ENCODE results near the gene ARPP21. TPM values are rescaled to one million over a fixed set of nuclear protein-coding genes. Genes with fewer than 3 reads are reported as not detected.

ARPP21 gene
- total RNA-seq, 6 experiments from 2014 or later = not detected

DNA sequence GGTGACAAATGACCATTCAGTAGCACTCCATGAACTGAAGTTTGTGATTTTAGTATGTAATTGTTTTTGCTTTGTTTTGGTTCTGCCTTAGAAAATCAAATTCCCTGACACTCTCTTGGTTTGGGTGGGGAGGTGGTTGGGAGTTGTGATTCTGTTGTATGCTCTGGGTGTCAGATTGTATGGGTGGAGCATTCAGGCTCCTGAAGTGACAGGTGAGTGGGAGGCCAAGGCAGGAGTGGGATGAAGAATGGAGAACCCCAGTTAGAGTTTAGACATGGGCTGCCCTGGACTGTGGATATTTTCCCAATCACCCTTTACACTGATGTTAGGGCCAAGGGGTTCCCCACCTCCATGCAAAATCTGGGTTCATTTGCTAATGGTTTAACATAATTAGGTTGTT lies 83.6 kb downstream of the ARPP21 start:
- TF ChIP-seq CTCF (IDR thresholded peaks at IDR 0.05) = no peak
- peaks cover 16% of the 10 kb centered on the region for H3K9me3 Mint-ChIP-seq
- DNase-seq = no peak
- H3K36me3 Mint-ChIP-seq (ENCODE audit: low read depth) = no peaks in the 10 kb centered on the region
- H3K4me3 Mint-ChIP-seq = no peak overlapping the region
- no peaks in the 10 kb centered on the region for H3K4me1 Mint-ChIP-seq (ENCODE audit: low read depth)
- H3K27ac Mint-ChIP-seq = no peak overlapping the region
- no peaks in the 10 kb centered on the region; the same call in 1 of the 2 replicates for H3K27me3 Mint-ChIP-seq (ENCODE audit: insufficient read depth)

DNA sequence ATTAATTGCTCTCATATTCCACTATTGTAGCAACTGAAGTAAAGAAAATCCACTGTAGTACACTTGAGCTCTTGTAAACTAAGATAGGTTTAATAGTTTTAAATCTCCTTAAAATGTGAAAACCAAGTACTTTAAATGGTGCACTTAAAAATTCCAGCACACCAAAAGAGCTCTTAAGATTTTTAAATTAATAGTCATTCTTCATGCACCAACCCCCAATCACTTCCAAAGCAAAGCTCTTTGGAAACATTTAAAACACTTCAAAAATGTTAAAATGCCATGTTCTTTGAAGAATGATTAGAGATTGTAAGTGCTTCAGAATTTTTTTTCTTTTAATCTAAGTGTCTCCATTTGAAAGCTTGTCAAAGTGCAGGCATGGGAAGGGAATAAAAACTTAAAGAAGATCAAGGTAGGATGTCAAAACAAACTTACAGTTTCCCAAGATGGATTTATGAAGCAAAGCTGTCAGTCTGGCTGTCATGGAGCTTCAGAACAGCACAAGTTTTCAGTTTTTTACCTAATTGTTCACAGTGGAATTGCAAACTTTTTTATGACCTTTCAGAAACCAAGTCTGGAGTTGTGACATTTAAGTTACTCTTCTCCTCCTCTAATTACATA lies 84.3 kb downstream of the ARPP21 start:
- Mint-ChIP-seq H3K36me3 (ENCODE audit: low read depth) (no peaks in the 10 kb centered on the region), H3K4me3 (no peak overlapping the region), H3K27ac (no peak overlapping the region), H3K27me3 (ENCODE audit: insufficient read depth) (no peaks in the 10 kb centered on the region; the same call in 1 of the 2 replicates), H3K9me3 (peaks cover 22% of the 10 kb centered on the region), H3K4me1 (ENCODE audit: low read depth) (no peaks in the 10 kb centered on the region)
- no peak for DNase-seq
- TF ChIP-seq CTCF (IDR thresholded peaks at IDR 0.05) = no peak

DNA sequence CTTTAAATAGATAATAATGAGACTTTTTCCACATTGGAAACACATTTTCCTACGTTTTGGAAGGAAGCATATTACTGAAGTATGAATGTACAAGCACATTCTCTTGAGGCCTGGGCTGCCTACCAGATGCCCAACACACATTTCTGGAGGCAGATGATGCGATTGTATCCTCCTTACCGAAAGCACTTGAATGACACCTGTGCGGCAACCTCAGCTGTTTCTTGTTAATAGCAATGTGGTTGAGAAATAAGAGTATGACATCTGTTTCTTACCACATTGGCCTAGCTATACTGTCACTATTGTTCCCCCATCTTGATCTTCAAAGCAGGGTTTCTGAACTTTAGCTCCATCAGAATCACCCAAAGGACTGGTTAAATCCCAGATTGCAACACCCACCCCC lies 84.8 kb downstream of the ARPP21 start:
- Mint-ChIP-seq H3K27me3 (ENCODE audit: insufficient read depth) (no peaks in the 10 kb centered on the region; the same call in 1 of the 2 replicates), H3K27ac (no peak overlapping the region), H3K4me1 (ENCODE audit: low read depth) (no peaks in the 10 kb centered on the region), H3K4me3 (no peak overlapping the region), H3K9me3 (peaks cover 26% of the 10 kb centered on the region), H3K36me3 (ENCODE audit: low read depth) (no peaks in the 10 kb centered on the region)
- no peak for DNase-seq
- no peak for TF ChIP-seq CTCF (IDR thresholded peaks at IDR 0.05)

DNA sequence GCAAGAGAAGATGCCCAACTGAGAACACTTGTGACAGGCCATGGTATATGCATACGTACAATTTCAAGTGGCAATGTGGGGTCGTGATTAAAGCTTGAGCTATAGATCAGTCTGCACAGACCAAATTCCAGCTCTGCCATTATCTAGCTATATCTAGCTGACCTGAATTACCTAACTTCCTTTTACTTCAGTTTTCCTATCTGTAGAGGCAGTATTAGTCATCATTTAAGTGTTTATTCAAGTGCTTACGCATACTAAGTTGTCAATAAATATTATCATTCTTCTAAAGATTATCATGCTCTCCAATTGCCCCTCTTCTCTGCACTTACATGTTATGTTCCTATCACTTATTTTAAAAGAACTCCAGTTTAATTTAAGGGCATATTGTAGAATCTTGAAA lies 87.9 kb downstream of the ARPP21 start:
- TF ChIP-seq CTCF (IDR thresholded peaks at IDR 0.05) = no peak
- H3K4me1 Mint-ChIP-seq (ENCODE audit: low read depth) = no peaks in the 10 kb centered on the region

GRCh38 chr3:35733341-35733740 lies 94.0 kb downstream of the ARPP21 start:
- H3K27ac Mint-ChIP-seq = no peak overlapping the region

More for the DNA sequence above, 87.9 kb downstream of the ARPP21 start:
- no peak for DNase-seq
- H3K9me3 Mint-ChIP-seq = peaks cover 42% of the 10 kb centered on the region
- no peaks in the 10 kb centered on the region; the same call in 1 of the 2 replicates for H3K27me3 Mint-ChIP-seq (ENCODE audit: insufficient read depth)
- H3K4me3 Mint-ChIP-seq = no peak overlapping the region
- no peaks in the 10 kb centered on the region for H3K36me3 Mint-ChIP-seq (ENCODE audit: low read depth)
- H3K27ac Mint-ChIP-seq = no peak overlapping the region

More at GRCh38 chr3:35733341-35733740, 94.0 kb downstream of the ARPP21 start:
- Mint-ChIP-seq H3K27me3 (ENCODE audit: insufficient read depth) (no peaks in the 10 kb centered on the region; the same call in 1 of the 2 replicates), H3K4me1 (ENCODE audit: low read depth) (no peaks in the 10 kb centered on the region), H3K9me3 (peaks cover 53% of the 10 kb centered on the region), H3K36me3 (ENCODE audit: low read depth) (no peaks in the 10 kb centered on the region), H3K4me3 (no peak overlapping the region)
- DNase-seq = no peak
- TF ChIP-seq CTCF (IDR thresholded peaks at IDR 0.05) = no peak

All from HFFc6 (cell line).